GM13977 (cell line): Measurements from ENCODE around the gene CCDC88C.

Experiments used
- DNase-seq: peaks from one replicate; pipeline ENCODE4 v3.0.0; 2012; ENCODE audit warnings: low spot score
- in situ Hi-C: fragments of 300-500 bp; cut with MboI; formaldehyde crosslinking; loops from one replicate; pipeline ENCODE4 v1.12.0; 2022; ENCODE audit warnings: low sequenced_read_pairs, low pct_unique_long_range_greater_than_20kb, mixed read lengths, inconsistent platforms; ENCODE audit not compliant: unreplicated experiment
- TF ChIP-seq, protein P1 (sequence below): IDR thresholded peaks from 2 replicates; pipeline ENCODE4 v1.5.1; 2012; ENCODE audit warnings: mild to moderate bottlenecking, control low read depth; ENCODE audit not compliant: insufficient read depth; ENCODE audit errors: extremely low read depth, missing control alignments

The CCDC88C gene

DNA sequence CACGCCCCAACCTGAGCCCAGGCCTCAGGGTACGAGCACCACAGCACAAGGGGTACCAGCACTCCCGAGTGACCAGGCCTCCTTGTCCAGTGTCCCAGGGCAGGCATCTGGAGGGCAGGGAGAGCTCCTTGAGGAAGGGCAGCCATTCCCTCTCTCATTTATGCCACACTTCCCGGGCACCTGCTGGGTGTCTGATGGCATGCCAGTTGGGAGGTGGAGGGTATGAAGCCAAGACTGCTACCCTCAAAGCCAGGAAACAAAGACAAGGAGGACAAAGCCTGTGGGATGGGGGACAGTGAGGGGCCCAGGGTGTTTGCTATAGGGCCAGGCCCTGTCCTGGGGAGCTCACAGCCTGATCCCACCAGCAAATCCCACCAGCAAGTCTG lies 45.6 kb downstream of the CCDC88C start:
- TF ChIP-seq, protein P1, sequence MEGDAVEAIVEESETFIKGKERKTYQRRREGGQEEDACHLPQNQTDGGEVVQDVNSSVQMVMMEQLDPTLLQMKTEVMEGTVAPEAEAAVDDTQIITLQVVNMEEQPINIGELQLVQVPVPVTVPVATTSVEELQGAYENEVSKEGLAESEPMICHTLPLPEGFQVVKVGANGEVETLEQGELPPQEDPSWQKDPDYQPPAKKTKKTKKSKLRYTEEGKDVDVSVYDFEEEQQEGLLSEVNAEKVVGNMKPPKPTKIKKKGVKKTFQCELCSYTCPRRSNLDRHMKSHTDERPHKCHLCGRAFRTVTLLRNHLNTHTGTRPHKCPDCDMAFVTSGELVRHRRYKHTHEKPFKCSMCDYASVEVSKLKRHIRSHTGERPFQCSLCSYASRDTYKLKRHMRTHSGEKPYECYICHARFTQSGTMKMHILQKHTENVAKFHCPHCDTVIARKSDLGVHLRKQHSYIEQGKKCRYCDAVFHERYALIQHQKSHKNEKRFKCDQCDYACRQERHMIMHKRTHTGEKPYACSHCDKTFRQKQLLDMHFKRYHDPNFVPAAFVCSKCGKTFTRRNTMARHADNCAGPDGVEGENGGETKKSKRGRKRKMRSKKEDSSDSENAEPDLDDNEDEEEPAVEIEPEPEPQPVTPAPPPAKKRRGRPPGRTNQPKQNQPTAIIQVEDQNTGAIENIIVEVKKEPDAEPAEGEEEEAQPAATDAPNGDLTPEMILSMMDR, result no peak
- in situ Hi-C loops, result no loop called here
- no peak for DNase-seq

DNA sequence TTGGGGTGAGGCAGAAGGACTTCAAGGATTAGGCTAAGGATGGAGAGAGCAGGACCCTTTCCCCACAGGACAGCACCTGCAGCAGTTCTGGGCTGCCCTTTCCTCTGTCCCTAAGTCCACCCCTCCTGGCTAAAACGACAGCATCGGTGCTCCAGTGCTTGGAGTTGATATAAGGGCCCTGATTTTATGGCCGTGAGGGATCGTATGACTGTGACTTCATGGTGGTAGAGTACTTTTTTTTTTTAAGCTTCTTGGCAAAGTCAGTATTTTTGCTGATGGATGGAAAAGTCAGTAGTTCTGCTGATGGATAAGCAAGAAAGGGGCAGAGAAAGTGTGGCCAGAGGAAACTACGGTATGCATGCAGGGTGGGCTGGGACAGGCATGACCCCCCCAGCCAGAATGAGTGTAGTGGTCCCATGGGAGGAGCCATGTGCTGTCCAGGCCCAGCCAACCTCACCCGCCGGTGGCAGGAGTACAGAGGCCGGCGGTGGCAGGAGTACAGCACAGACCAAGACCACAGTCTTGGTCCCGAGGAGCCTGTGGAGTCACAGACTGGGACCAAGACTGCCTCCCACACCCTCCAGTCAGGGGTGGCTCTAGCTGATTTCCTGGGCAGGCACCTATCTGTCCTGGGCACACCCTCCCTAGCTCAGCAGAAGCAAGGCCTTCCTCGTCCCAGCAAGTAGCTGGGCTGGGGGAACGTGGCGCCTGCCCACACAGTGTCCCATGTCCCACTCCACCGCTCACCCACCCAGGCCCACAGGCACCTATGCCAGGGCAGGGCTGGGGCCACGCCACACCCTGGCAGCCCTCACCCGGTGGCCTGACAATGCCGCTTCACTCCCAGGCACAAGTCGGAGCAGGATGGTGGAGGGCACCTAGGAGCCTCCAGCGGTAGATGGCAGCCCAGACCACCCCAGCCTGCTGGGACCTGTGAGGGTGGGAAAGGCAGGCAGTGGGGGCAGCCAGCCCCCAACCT lies 46.3 kb downstream of the CCDC88C start:
- TF ChIP-seq, protein P1, result no peak
- DNase-seq, result no peak
- in situ Hi-C loops, result no loop called here

DNA sequence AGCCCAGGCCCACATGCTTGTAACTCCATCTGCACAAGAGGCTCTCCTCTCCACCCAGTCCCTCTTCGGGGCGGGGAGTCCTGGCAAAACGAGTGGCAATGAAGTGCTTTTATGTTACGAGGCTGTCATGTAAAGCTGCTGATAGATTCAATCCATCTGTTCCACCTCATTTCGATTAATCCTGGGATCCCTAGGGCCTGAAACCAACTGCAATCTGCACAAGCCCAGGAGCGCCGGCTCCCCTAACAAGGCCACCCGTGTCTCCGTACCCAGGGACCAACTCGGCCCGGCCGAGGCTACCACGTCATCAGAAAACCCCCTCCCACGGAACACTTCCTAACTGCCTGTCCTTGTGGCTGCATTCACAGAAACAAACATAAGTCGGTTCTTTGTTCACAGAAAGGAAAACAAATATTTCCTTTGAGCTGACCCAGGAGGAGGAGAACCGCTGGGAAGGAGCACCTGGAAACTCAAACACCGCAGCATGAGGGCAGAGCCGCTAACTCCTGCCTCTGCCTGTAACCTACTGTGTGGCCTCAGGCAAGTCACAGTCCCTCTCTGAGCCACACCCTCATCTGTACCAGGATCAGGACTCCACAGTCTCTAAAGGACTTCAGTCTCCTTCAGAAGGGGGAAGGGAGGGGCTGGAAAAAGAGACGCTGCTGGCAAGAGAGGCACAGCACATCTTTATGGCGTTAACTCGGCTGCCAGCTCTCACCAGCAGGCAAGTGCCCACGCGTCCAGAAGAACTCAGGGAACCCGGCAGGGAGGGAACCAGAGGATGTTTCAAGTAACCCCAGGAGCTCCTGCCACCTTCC lies 47.8 kb downstream of the CCDC88C start:
- no peak for DNase-seq
- TF ChIP-seq, protein P1, result no peak
- in situ Hi-C loops, result no loop called here

DNA sequence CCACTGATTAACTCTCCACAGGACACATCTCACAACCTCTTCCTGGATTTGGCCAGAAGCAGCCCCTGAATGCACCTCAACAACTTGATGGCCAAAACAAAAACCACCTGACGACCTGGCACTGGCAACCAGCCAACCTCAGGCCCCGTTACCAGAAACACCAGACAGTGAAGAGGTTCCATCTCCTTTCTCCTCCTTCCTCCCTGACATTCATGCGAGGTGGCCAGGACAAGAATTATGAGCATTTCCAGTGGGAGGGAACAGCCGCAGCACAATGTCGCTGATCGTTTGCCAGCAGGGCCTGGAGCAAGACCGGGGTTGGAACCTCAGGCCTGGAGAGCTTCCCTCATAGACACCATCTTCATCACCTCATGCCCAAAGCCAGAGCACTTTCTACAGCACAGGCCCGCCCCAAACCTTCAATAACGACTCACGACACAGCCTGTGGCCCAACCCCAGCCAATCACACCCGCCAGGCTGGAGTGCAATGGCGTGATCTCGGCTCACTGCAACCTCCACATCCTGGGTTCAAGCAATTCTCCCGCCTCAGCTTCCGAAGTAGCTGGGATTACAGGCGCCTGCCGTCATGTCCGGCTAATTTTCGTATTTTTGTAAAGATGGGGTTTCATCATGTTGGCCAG lies 48.7 kb downstream of the CCDC88C start:
- TF ChIP-seq, protein P1, result no peak
- DNase-seq, result no peak
- in situ Hi-C loops, result no loop called here

DNA sequence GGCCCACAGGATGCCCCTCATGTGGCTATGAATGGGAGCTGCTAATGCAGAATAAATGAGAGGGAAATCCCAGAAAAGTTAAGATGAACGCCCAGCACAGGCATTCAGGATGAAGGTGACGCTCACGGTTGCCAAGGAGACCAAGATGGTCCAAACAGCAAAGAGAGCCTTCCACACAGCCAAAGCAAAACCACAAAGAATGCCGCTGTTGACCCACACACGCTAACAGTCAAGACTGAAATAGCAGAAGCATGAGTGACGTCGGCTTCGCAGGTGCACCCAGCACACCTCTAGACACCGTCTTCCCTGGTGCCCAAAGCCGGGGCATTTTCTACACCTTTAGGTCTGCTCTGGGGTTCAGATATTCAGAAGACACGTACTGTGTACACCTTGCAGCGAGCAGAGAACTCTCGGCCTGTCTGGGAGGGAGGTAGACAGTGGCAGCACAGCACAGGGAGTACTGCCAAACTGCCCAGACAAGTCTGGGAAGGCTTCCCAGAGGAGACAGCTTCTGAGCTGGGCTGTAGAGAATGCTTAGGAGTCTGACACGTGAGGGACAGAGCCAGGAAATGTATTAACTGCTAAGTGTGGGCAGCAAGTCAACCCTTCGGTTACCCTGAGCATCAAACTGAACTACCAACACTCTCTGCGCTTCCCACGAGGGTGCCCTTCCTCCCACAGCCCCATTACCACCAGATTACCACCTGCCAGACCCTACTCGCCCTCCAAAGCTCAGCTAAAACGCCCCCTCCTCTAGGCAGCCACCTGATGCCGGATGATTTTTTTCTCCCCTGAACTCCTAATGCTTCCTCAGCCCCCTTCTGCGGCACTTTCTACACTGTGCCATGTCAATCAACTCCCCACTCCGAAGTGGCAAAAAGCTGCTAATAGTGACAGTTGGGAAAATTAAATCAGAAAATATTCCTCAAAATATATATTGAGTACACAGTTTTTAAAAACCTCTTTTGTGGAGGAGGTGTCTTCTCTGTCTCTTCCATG lies 50.1 kb downstream of the CCDC88C start:
- peak; percentile 86 for DNase-seq
- in situ Hi-C loops, result no loop called here
- TF ChIP-seq, protein P1, result no peak
